K562 (cell line): ENCODE measurements around the gene LRRN3. TPM values are rescaled to one million over a fixed set of nuclear protein-coding genes. Genes with fewer than 3 reads are reported as not detected.

Source experiments
- ATAC-seq: fragments of 200-7000 bp; cut with Tn5 transposase; 3 replicates; pipeline ENCODE4 v1.9.1; 2020; ENCODE audit warnings: moderate library complexity
- BruUV-seq: library from RNA; stranded (reverse); fragments of 400-500 nt; replicated peaks from 2 replicates; lab custom pipeline; 2021; lab: Mats Ljungman, UMichigan
- CTCF ChIA-PET: fragments of 300-600 bp; formaldehyde crosslinking; extraction: SDS; loops from one replicate; lab custom pipeline; 2021; ENCODE audit warnings: low intra/inter-chr PET ratio; lab: Yijun Ruan, JAX
- POLR2A ChIA-PET: fragments of 300-600, 350-650 bp; sonication (Branson Sonifier 250); formaldehyde crosslinking; extraction: SDS; loops from one replicate; lab custom pipeline; 2021; ENCODE audit warnings: antibody characterized with exemption, inconsistent platforms; lab: Yijun Ruan, JAX
- DNase-seq, 4 experiments: peaks; one replicate each; pipeline versions ENCODE4 v3.0.0 to v3.0.0-alpha.2; 2011 to 2018; ENCODE audit warnings: low spot score in 3 of 4, mixed read lengths in 3 of 4; ENCODE audit errors: extremely low read depth in 1 of 4
- FAIRE-seq: peaks from 2 replicates; lab custom pipeline; 2011; peaks lifted over from hg19 to GRCh38; lab: Jason Lieb, UNC
- H2AFZ ChIP-seq: 2 replicates; pipeline ENCODE4 v1.6.0; 2011; ENCODE audit warnings: low read depth, low read length, control low read depth, inconsistent platforms
- H3K27ac ChIP-seq: fragments of 200-600 bp; 3 replicates; pipeline ENCODE4 v1.8.0; 2011; ENCODE audit warnings: low read depth, mild to moderate bottlenecking, control low read depth, inconsistent platforms, low read length, moderate library complexity, mixed read lengths; ENCODE audit errors: extremely low read depth
- H3K27me3 ChIP-seq, 2 experiments: fragments of 300-600 bp in 1 of 2; 2 replicates in 1 of 2; 3 replicates in 1 of 2; pipeline versions ENCODE4 v1.6.0 to v1.8.0; 2011; ENCODE audit warnings: inconsistent platforms in 2 of 2, low read length in 2 of 2, mild to moderate bottlenecking in 1 of 2, mixed read lengths in 1 of 2, moderate library complexity in 1 of 2; ENCODE audit not compliant: control insufficient read depth in 2 of 2, insufficient read depth in 2 of 2
- H3K36me3 ChIP-seq: fragments of 300-600 bp; 3 replicates; pipeline ENCODE4 v1.8.0; 2011; ENCODE audit warnings: mild to moderate bottlenecking, low read length, inconsistent platforms; ENCODE audit not compliant: control insufficient read depth, insufficient read depth
- H3K4me1 ChIP-seq, 2 experiments: fragments of 200-600 bp in 1 of 2; replicated peaks in 1 of 2; 2 replicates in 1 of 2; 3 replicates in 1 of 2; pipeline versions ENCODE4 v1.5.1 to v1.8.0; 2011; ENCODE audit warnings: inconsistent platforms in 2 of 2, low read length in 2 of 2, mild to moderate bottlenecking in 1 of 2, mixed read lengths in 1 of 2, moderate library complexity in 1 of 2; ENCODE audit not compliant: control insufficient read depth in 2 of 2, insufficient read depth in 2 of 2
- H3K4me2 ChIP-seq: 2 replicates; pipeline ENCODE4 v1.6.1; 2011; ENCODE audit warnings: low read length, control low read depth, inconsistent platforms, mixed read lengths; ENCODE audit not compliant: insufficient read depth
- H3K4me3 ChIP-seq: fragments of 200-600 bp; sonication (generic), shearing (Covaris generic); 2 replicates; pipeline ENCODE4 v1.5.1; 2016; ENCODE audit warnings: control low read depth, inconsistent platforms
- H3K79me2 ChIP-seq: fragments of 200-600 bp; 3 replicates; pipeline ENCODE4 v1.8.0; 2011; ENCODE audit warnings: low read length, inconsistent platforms; ENCODE audit not compliant: control insufficient read depth, insufficient read depth
- H3K9ac ChIP-seq, 2 experiments: 2 replicates each; pipeline versions ENCODE4 v1.6.0 to v1.6.1; 2011; ENCODE audit warnings: low read depth in 2 of 2, low read length in 2 of 2, control low read depth in 1 of 2, inconsistent platforms in 1 of 2, mild to moderate bottlenecking in 1 of 2, mixed read lengths in 1 of 2; ENCODE audit not compliant: insufficient read depth in 1 of 2
- H3K9me1 ChIP-seq: one replicate; pipeline ENCODE4 v1.6.0; 2011; ENCODE audit warnings: inconsistent platforms, mild to moderate bottlenecking, low read length, moderate library complexity; ENCODE audit not compliant: control insufficient read depth, insufficient read depth
- H3K9me3 ChIP-seq: replicated peaks from 2 replicates; pipeline ENCODE4 v1.5.1; 2011; ENCODE audit warnings: low read depth, low read length, inconsistent platforms; ENCODE audit not compliant: control insufficient read depth, insufficient read depth
- H4K20me1 ChIP-seq: replicated peaks from 2 replicates; pipeline ENCODE4 v1.6.1; 2011; ENCODE audit warnings: low read length, inconsistent platforms, mixed read lengths; ENCODE audit not compliant: control insufficient read depth, insufficient read depth
- BRCA1 ChIP-seq, 2 experiments: fragments of 450-650 bp in 1 of 2; sonication (generic) in 1 of 2; formaldehyde crosslinking in 1 of 2; IDR thresholded peaks; 2 replicates each; pipeline versions ENCODE4 v1.5.0 to v1.6.1; 2017 to 2020; ENCODE audit warnings: mild to moderate bottlenecking in 1 of 2, missing genetic modification reagents in 1 of 2
- FOXA1 ChIP-seq: fragments of 450-650 bp; IDR thresholded peaks from 2 replicates; pipeline ENCODE4 v1.6.1; 2016; ENCODE audit warnings: mild to moderate bottlenecking, borderline replicate concordance
- KLF13 ChIP-seq: fragments of 450-650 bp; IDR thresholded peaks from 2 replicates; pipeline ENCODE4 v1.6.1; 2016; ENCODE audit warnings: missing genetic modification characterization, low read depth, mild to moderate bottlenecking, missing compliant biosample characterization, moderate library complexity, borderline replicate concordance
- MEF2D ChIP-seq: conservative IDR thresholded peaks from 2 replicates; pipeline ENCODE4 v1.6.1; 2016; ENCODE audit warnings: low read depth, missing genetic modification characterization, missing compliant biosample characterization
- MYNN ChIP-seq, 2 experiments: sonication (generic); formaldehyde crosslinking in 1 of 2; IDR thresholded peaks; 2 replicates each; pipeline versions ENCODE4 v1.5.0 to v1.6.1; 2016 to 2020; ENCODE audit warnings: antibody characterized with exemption in 1 of 2, missing genetic modification reagents in 1 of 2
- NEUROD1 ChIP-seq: fragments of 150-350 bp; IDR thresholded peaks from 2 replicates; pipeline ENCODE4 v1.6.1; 2014; ENCODE audit warnings: borderline replicate concordance, low read length, low read depth; ENCODE audit not compliant: partially characterized antibody
- PREB ChIP-seq: sonication (generic); formaldehyde crosslinking; IDR thresholded peaks from 2 replicates; pipeline ENCODE4 v1.8.1; 2023; ENCODE audit warnings: mild to moderate bottlenecking, missing genetic modification reagents
- SMARCB1 ChIP-seq: IDR thresholded peaks from 2 replicates; pipeline ENCODE4 v1.6.1; 2011; ENCODE audit warnings: improper control_type of control experiment, low read depth; ENCODE audit not compliant: insufficient read length
- TAL1 ChIP-seq: fragments of 450-650 bp; IDR thresholded peaks from 2 replicates; pipeline ENCODE4 v1.6.1; 2016; ENCODE audit warnings: mild to moderate bottlenecking
- TFAM ChIP-seq: fragments of 250-450 bp; sonication (Bioruptor Pico); conservative IDR thresholded peaks from 2 replicates; pipeline ENCODE4 v1.5.0; 2021; ENCODE audit warnings: mild to moderate bottlenecking, moderate library complexity
- TFE3 ChIP-seq: fragments of 450-650 bp; formaldehyde crosslinking; IDR thresholded peaks from 2 replicates; pipeline ENCODE4 v1.4.0; 2020; ENCODE audit warnings: mild to moderate bottlenecking, mixed read lengths
- TRIM28 ChIP-seq: fragments of 450-650 bp; IDR thresholded peaks from 2 replicates; pipeline ENCODE4 v1.6.1; 2017
- XRCC3 ChIP-seq: fragments of 450-650 bp; IDR thresholded peaks from 2 replicates; pipeline ENCODE4 v1.6.1; 2017; ENCODE audit warnings: mild to moderate bottlenecking, moderate library complexity
- ZBTB8A ChIP-seq: fragments of 450-650 bp; IDR thresholded peaks from 2 replicates; pipeline ENCODE4 v1.6.1; 2018; ENCODE audit warnings: mild to moderate bottlenecking, moderate library complexity; ENCODE audit not compliant: partially characterized antibody
- ZNF143 ChIP-seq: sonication (generic); formaldehyde crosslinking; IDR thresholded peaks from 2 replicates; pipeline ENCODE4 v1.9.0; 2022; ENCODE audit warnings: mild to moderate bottlenecking, missing genetic modification reagents
- WGBS: fragments of 100-300 bp; shearing (Covaris generic); methylation state at CpG from one replicate; pipeline ENCODE4 v1.1.6; 2016; ENCODE audit warnings: low coverage, mixed read lengths; ENCODE audit not compliant: insufficient coverage; ENCODE audit errors: missing lambda C conversion rate; 5-methylcytosine and 5-hydroxymethylcytosine counted together
- in situ Hi-C: fragments of 300-500 bp; cut with MboI; formaldehyde crosslinking; loops from 4 replicates; pipeline ENCODE4 v1.15.0; 2018; ENCODE audit warnings: inconsistent platforms, mixed read lengths
- intact Hi-C: fragments of 100-400 bp; cut with micrococcal nuclease; formaldehyde crosslinking; loops from 2 replicates; pipeline ENCODE4 v1.14.2; 2022
- polyA plus RNA-seq, 8 experiments: library from polyadenylated mRNA; depleted of rRNA in 4 of 8; stranded (reverse) in 5 of 8; unstranded in 3 of 8; fragments of >200 nt; fragmentation: Nextera tagmentation in 2 of 8; fragmentation: Illumina TruSeq in 1 of 8; extraction: Ambion mirVana in 2 of 8; extraction: Trizol in 1 of 8; gene quantifications; 2 replicates each; pipeline versions ENCODE4 v1.2.1 to v1.2.3, GENCODE V29; 2011 to 2014; ENCODE audit warnings: inconsistent platforms in 1 of 8, missing spikeins in 1 of 8
- total RNA-seq, 7 experiments: library from RNA; depleted of rRNA in 6 of 7; stranded (reverse); fragments of >200 nt in 6 of 7; fragmentation: Illumina TruSeq in 2 of 7; extraction: Trizol in 2 of 7; gene quantifications; 2 replicates each; pipeline versions ENCODE4 v1.2.1 to v1.2.3, GENCODE V29; 2011 to 2021; ENCODE audit warnings: low replicate concordance in 1 of 7

The LRRN3 gene
- total and polyA plus RNA-seq, 9 of the 15 experiments (the other 6 are each of a cell fraction or from before 2014, with no cell fraction given) = 0.05 to 1.00 (median 0.20) TPM; not detected in 1

- no peaks in the 10 kb centered on the region for H3K36me3 ChIP-seq
- no peak overlapping the region for H3K4me3 ChIP-seq
- no peak for DNase-seq
- H3K27me3 ChIP-seq = no peaks in the 10 kb centered on the region
- intact Hi-C loops = no loop called here
- no peak for TF ChIP-seq TAL1
- H3K9me3 ChIP-seq = no peaks in the 10 kb centered on the region
- H3K9me1 ChIP-seq = no peaks in the 10 kb centered on the region
- H3K27ac ChIP-seq = no peak overlapping the region
- ChIA-PET POLR2A (interaction anchor here (1.0 to 1.1 kb wide), 2 partner anchors 9 kb away, joined by 3 to 4 read pairs; no protein-coding TSS in a partner anchor), CTCF (no interaction called here)
- no peak overlapping the region for H3K4me2 ChIP-seq
- H2AFZ ChIP-seq = no peak overlapping the region
- H3K79me2 ChIP-seq = no peaks in the 10 kb centered on the region
- WGBS = 78% methylated on average over 4 of the region's 4 CpGs
- BruUV-seq = no TSS peak
- no peak for FAIRE-seq
- H3K9ac ChIP-seq = no peak overlapping the region
- no peaks in the 10 kb centered on the region for H4K20me1 ChIP-seq
- ATAC-seq = no peak
- no peaks in the 10 kb centered on the region for H3K4me1 ChIP-seq
- in situ Hi-C loops = no loop called here
Measured at GRCh38 chr7:111129435-111129834, 38.5 kb downstream of the LRRN3 start.

GRCh38 chr7:111132833-111133232, 41.9 kb downstream of the LRRN3 start:
- no peaks in the 10 kb centered on the region for H3K79me2 ChIP-seq
- ChIA-PET POLR2A (interaction anchor here (0.5 to 1.2 kb wide), 4 partner anchors 8 to 399 kb away, joined by 3 read pairs; no protein-coding TSS in a partner anchor), CTCF (no interaction called here)
- H3K4me3 ChIP-seq = no peak overlapping the region
- no peak overlapping the region for H3K27ac ChIP-seq
- no TSS peak for BruUV-seq
- DNase-seq (no peak), ATAC-seq (no peak; the same call in 2 of the 3 replicates), FAIRE-seq (no peak)
- no peaks in the 10 kb centered on the region for H3K9me3 ChIP-seq
- no peak overlapping the region for H2AFZ ChIP-seq
- no peaks in the 10 kb centered on the region for H3K9me1 ChIP-seq
- H3K4me2 ChIP-seq = no peak overlapping the region
- 50% methylated on average over 1 of the region's 1 CpG for WGBS
- H3K9ac ChIP-seq = no peak overlapping the region
- H3K4me1 ChIP-seq = no peaks in the 10 kb centered on the region; a peak in 1 of 5 replicates
- H4K20me1 ChIP-seq = no peaks in the 10 kb centered on the region
- no peaks in the 10 kb centered on the region for H3K27me3 ChIP-seq
- intact Hi-C loops = no loop called here
- in situ Hi-C loops = no loop called here
- H3K36me3 ChIP-seq = no peaks in the 10 kb centered on the region
- no peak for TF ChIP-seq XRCC3
- TF ChIP-seq SMARCB1 = no peak
- TF ChIP-seq TFAM = no peak
- no peak for TF ChIP-seq ZBTB8A
- no peak for TF ChIP-seq FOXA1
- no peak for TF ChIP-seq MYNN (IDR thresholded peaks at IDR 0.05)
- TF ChIP-seq MYNN (CRISPR knock-in tag; IDR thresholded peaks at IDR 0.05) = no peak
- no peak for TF ChIP-seq PREB (CRISPR knock-in tag)
- TF ChIP-seq BRCA1 (IDR thresholded peaks at IDR 0.05) = no peak
- TF ChIP-seq BRCA1 (CRISPR knock-in tag; IDR thresholded peaks at IDR 0.05) = no peak
- TF ChIP-seq ZNF143 = no peak
- no peak for TF ChIP-seq NEUROD1
- TF ChIP-seq TRIM28 = no peak
- TF ChIP-seq TFE3 (CRISPR knock-in tag) = no peak
- no peak for TF ChIP-seq MEF2D (tag)
- no peak for TF ChIP-seq KLF13 (tag)
